Loucy (cell line): ENCODE data around the gene SRRM5.

ENCODE experiments used
- EZH2phosphoT487 ChIP-seq: fragments of 200-600 bp; IDR thresholded peaks from 2 replicates; pipeline ENCODE4 v1.6.1; 2018; ENCODE audit warnings: antibody characterized with exemption, mild to moderate bottlenecking, moderate library complexity, borderline replicate concordance
- TF ChIP-seq, protein P1 (sequence below): fragments of 200-600 bp; sonication (generic); conservative IDR thresholded peaks from 2 replicates; pipeline ENCODE4 v1.5.1; 2014; ENCODE audit warnings: mild to moderate bottlenecking, antibody characterized with exemption, low read length

DNA sequence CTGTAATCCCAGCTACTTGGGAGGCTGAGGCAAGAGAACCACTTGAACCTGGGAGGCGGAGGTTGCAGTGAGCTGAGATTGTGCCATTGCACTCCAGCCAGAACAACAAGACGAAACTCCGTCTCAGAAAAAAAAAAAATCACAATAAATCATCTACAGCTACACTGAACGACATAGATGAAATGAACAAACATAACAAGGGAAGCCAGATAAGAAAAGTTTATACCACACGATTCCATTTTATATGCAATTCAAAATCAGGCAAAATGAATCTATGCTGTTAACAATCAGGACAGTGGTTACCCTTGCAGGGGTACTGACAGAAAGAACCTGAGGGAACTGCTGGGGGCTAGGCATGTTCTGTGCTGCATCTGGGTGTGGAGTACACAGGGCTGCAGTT lies 42.2 kb upstream of the SRRM5 start:
- TF ChIP-seq, protein P1, sequence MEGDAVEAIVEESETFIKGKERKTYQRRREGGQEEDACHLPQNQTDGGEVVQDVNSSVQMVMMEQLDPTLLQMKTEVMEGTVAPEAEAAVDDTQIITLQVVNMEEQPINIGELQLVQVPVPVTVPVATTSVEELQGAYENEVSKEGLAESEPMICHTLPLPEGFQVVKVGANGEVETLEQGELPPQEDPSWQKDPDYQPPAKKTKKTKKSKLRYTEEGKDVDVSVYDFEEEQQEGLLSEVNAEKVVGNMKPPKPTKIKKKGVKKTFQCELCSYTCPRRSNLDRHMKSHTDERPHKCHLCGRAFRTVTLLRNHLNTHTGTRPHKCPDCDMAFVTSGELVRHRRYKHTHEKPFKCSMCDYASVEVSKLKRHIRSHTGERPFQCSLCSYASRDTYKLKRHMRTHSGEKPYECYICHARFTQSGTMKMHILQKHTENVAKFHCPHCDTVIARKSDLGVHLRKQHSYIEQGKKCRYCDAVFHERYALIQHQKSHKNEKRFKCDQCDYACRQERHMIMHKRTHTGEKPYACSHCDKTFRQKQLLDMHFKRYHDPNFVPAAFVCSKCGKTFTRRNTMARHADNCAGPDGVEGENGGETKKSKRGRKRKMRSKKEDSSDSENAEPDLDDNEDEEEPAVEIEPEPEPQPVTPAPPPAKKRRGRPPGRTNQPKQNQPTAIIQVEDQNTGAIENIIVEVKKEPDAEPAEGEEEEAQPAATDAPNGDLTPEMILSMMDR = no peak
- TF ChIP-seq EZH2phosphoT487 = no peak
